GM18519 (cell line): Measurements from ENCODE around the gene GAPDHS.
A peak's percentile ranks its signal among the peaks of the same experiment; 100 is the strongest.

Source experiments
- ATAC-seq: cut with Tn5 transposase; IDR thresholded peaks from one replicate; pipeline ENCODE4 v1.9.1; 2021; ENCODE audit warnings: mild to moderate bottlenecking, moderate library complexity; ENCODE audit not compliant: unreplicated experiment, low FRiP score

The GAPDHS gene

GRCh38 chr19:35533822-35534392, 651 bp downstream of the GAPDHS start:
- ATAC-seq, result no peak

GRCh38 chr19:35534803-35535480, 1.7 kb downstream of the GAPDHS start:
- no peak for ATAC-seq

- ATAC-seq, result no peak
Observed at GRCh38 chr19:35539314-35539713, 6.1 kb downstream of the GAPDHS start.

- ATAC-seq, result no peak
Observed at GRCh38 chr19:35539850-35540249, 6.6 kb downstream of the GAPDHS start.

GRCh38 chr19:35540356-35540927, 7.2 kb downstream of the GAPDHS start:
- ATAC-seq, result no peak

- ATAC-seq, result no peak
Observed at GRCh38 chr19:35542209-35542608, 9.0 kb downstream of the GAPDHS start.

- ATAC-seq, result no peak
Observed at GRCh38 chr19:35543280-35544109, 10.2 kb downstream of the GAPDHS start.

- no peak for ATAC-seq
Observed at GRCh38 chr19:35544110-35544802, 11.0 kb downstream of the GAPDHS start.

GRCh38 chr19:35545001-35545854, 12.0 kb downstream of the GAPDHS start, which contains the start of gene TMEM147:
TMEM147 (plus strand) TSS chr19:35545626; CDS start chr19:35545740, 114 bp downstream.
- ATAC-seq, result peak; percentile 71

- ATAC-seq, result no peak
Observed at GRCh38 chr19:35545855-35546381, 12.7 kb downstream of the GAPDHS start.

GRCh38 chr19:35546532-35546931, 13.3 kb downstream of the GAPDHS start:
- ATAC-seq, result no peak

GRCh38 chr19:35549174-35549788, 16.0 kb downstream of the GAPDHS start:
- ATAC-seq, result no peak

- ATAC-seq, result no peak
Observed at GRCh38 chr19:35549879-35550523, 16.7 kb downstream of the GAPDHS start.

- no peak for ATAC-seq
Observed at GRCh38 chr19:35551091-35551810, 18.0 kb downstream of the GAPDHS start.

- no peak for ATAC-seq
Observed at GRCh38 chr19:35552534-35553384, 19.5 kb downstream of the GAPDHS start.

GRCh38 chr19:35553385-35554000, 20.2 kb downstream of the GAPDHS start:
- ATAC-seq, result no peak
